B cell (primary cell): ENCODE measurements around the gene ROR2.

Experiments
- EZH2 ChIP-seq: IDR thresholded peaks from 2 replicates; pipeline ENCODE4 v1.6.1; 2012; ENCODE audit warnings: borderline replicate concordance, low read depth, mild to moderate bottlenecking, moderate library complexity, low read length; ENCODE audit not compliant: insufficient read depth, poor library complexity, severe bottlenecking
- TF ChIP-seq, protein P1 (sequence below): fragments of 200-600 bp; IDR thresholded peaks from one replicate; pipeline ENCODE4 v1.8.0; 2022; ENCODE audit warnings: antibody characterized with exemption, mild to moderate bottlenecking

DNA sequence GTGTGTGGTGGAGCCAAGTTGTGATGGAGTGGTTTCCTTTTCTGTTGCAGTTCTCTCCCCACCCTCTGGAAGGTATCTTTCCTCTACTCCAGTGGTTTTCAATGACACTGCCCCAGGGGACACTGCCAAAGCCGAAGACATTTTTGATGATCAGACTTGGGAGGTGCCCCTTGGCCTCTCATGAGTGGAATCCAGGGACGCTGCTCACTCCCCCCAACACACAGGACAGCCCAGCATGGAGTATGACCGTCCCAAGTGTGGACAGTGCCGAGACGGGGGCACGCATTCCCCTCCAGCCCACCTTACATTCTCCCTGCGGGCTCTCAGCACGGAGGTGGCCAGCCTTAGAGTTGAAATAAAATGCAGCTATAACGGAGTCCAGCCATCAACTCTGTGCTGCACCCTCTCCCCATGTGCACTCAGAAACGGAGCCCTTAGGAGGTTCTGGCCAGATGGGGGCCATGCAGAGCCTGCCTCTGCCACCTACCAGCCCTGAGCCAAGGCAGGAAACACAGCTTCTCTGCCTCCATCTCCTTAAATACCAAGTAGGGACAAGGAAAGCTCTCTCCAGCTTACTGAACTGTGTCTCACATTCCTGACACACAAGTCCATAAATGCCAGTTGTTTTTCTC is 150.8 kb downstream of the ROR2 start:
- TF ChIP-seq, protein P1, sequence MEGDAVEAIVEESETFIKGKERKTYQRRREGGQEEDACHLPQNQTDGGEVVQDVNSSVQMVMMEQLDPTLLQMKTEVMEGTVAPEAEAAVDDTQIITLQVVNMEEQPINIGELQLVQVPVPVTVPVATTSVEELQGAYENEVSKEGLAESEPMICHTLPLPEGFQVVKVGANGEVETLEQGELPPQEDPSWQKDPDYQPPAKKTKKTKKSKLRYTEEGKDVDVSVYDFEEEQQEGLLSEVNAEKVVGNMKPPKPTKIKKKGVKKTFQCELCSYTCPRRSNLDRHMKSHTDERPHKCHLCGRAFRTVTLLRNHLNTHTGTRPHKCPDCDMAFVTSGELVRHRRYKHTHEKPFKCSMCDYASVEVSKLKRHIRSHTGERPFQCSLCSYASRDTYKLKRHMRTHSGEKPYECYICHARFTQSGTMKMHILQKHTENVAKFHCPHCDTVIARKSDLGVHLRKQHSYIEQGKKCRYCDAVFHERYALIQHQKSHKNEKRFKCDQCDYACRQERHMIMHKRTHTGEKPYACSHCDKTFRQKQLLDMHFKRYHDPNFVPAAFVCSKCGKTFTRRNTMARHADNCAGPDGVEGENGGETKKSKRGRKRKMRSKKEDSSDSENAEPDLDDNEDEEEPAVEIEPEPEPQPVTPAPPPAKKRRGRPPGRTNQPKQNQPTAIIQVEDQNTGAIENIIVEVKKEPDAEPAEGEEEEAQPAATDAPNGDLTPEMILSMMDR = no peak
- TF ChIP-seq EZH2 = no peak
